Measurements from ENCODE around the gene MAP7D2. TPM values are rescaled to one million over a fixed set of nuclear protein-coding genes. Genes with fewer than 3 reads are reported as not detected.

MAP7D2 gene
- total and polyA plus RNA-seq, 2 of the 4 experiments (the other 2 are of a cell fraction) = 0.18 to 0.19 TPM

- Histone ChIP-seq H3K36me3 (ENCODE audit: control insufficient read depth, insufficient read depth, low read length) (peaks cover 6% of the 10 kb centered on the region), H3K4ac (ENCODE audit: low read depth, low read length) (no peak overlapping the region), H3K79me1 (ENCODE audit: low read depth in 1 of 2, low read length in 2 of 2) (peaks cover 0 to 4% of the 10 kb centered on the region in 2 experiments; a peak in 1 of 4 replicates), H3K23ac (ENCODE audit: low read depth, low read length) (no peak overlapping the region), H2BK20ac (ENCODE audit: low read depth, low read length) (no peak overlapping the region), H2AFZ (replicated peaks; ENCODE audit: low read length, poor library complexity) (no peak overlapping the region), H3K18ac (ENCODE audit: low read depth, low read length) (no peak overlapping the region), H2BK15ac (ENCODE audit: low read depth, low read length) (no peak overlapping the region), H2AK5ac (ENCODE audit: low read depth, low read length) (no peak overlapping the region), H4K20me1 (ENCODE audit: insufficient read depth, low read length) (no peaks in the 10 kb centered on the region), H3K4me1 (ENCODE audit: control insufficient read depth, insufficient read depth, low read length) (no peaks in the 10 kb centered on the region), H3K9me3 (ENCODE audit: control insufficient read depth, insufficient read depth, low read length) (no peaks in the 10 kb centered on the region), H2BK5ac (ENCODE audit: low read depth, low read length, poor library complexity, severe bottlenecking) (no peak overlapping the region), H3K4me3 (ENCODE audit: insufficient read depth, low read depth, low read length) (no peak overlapping the region), H4K8ac (ENCODE audit: low read depth in 2 of 2, low read length in 2 of 2) (no peak overlapping the region), H4K91ac (ENCODE audit: insufficient read depth, low read depth, low read length) (no peak overlapping the region), H3K9ac (ENCODE audit: low read depth, low read length) (no peak overlapping the region), H3K4me2 (ENCODE audit: low read depth, low read length) (no peak overlapping the region), H2BK120ac (ENCODE audit: low read depth, low read length) (no peak overlapping the region), H2AK9ac (replicated peaks; ENCODE audit: low read depth, low read length, poor library complexity) (no peak overlapping the region), H3K56ac (ENCODE audit: extremely low read depth, insufficient read depth, low read length) (no peak overlapping the region), H3K27ac (ENCODE audit: insufficient read depth, low read length) (no peak overlapping the region), H3K27me3 (ENCODE audit: control insufficient read depth, insufficient read depth, low read length) (no peaks in the 10 kb centered on the region), H3K9me1 (ENCODE audit: insufficient read depth, low read length) (no peaks in the 10 kb centered on the region; the same call in 1 of the 2 replicates), H3K14ac (replicated peaks; ENCODE audit: low read depth, low read length) (no peak overlapping the region), H4K5ac (ENCODE audit: low read depth, low read length) (no peak overlapping the region)
- dilution Hi-C loops (cut with HindIII; ENCODE audit: low sequenced_read_pairs, unreplicated experiment) = no loop called here
- TF ChIP-seq USF2 (IDR thresholded peaks at IDR 0.05; ENCODE audit: low read depth, low read length) (no peak), POLR2A (IDR thresholded peaks at IDR 0.05; ENCODE audit: low read depth, low read length) (no peak), CEBPB (IDR thresholded peaks at IDR 0.05; ENCODE audit: low read depth, low read length) (no peak), SMC3 (IDR thresholded peaks at IDR 0.05; ENCODE audit: low read depth, low read length) (no peak), CTCF (conservative IDR thresholded peaks at IDR 0.05; ENCODE audit: low read depth, low read length) (no peak), RAD21 (IDR thresholded peaks at IDR 0.05; ENCODE audit: low read length) (no peak), BHLHE40 (IDR thresholded peaks at IDR 0.05; ENCODE audit: low read depth, low read length) (no peak), CHD1 (IDR thresholded peaks at IDR 0.05; ENCODE audit: low read depth, low read length) (no peak), MAFK (IDR thresholded peaks at IDR 0.05; ENCODE audit: low read depth, low read length) (no peak), MAZ (IDR thresholded peaks at IDR 0.05; ENCODE audit: borderline replicate concordance, low read depth, low read length) (no peak)
- TF ChIP-seq, protein P1, sequence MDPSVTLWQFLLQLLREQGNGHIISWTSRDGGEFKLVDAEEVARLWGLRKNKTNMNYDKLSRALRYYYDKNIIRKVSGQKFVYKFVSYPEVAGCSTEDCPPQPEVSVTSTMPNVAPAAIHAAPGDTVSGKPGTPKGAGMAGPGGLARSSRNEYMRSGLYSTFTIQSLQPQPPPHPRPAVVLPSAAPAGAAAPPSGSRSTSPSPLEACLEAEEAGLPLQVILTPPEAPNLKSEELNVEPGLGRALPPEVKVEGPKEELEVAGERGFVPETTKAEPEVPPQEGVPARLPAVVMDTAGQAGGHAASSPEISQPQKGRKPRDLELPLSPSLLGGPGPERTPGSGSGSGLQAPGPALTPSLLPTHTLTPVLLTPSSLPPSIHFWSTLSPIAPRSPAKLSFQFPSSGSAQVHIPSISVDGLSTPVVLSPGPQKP (IDR thresholded peaks at IDR 0.05; ENCODE audit: borderline replicate concordance, low read depth, low read length) = no peak
- intact Hi-C loops (cut with micrococcal nuclease) = loop anchor here (10.0 kb wide), 2 partner anchors 580 to 750 kb away; no protein-coding TSS in a partner anchor
- DNase-seq (no peak), ATAC-seq (ENCODE audit: low read depth) (no peak)
- CTCF ChIA-PET = no interaction called here
- in situ Hi-C loops (cut with MboI; ENCODE audit: low sequenced_read_pairs) = loop anchor here (25.0 kb wide), 2 partner anchors 538 to 1738 kb away; no protein-coding TSS in a partner anchor
- POLR2A ChIA-PET (ENCODE audit: unreplicated experiment) = no interaction called here
- BruUV-seq (replicated peaks) = no TSS peak
Observed at GRCh38 chrX:20124964-20125363, 8.3 kb upstream of the MAP7D2 start.

Measured in IMR-90 (cell line).